ENCODE results near the gene EVC2.
A peak's percentile ranks its signal among the peaks of the same experiment; 100 is the strongest.

Gene EVC2

GRCh38 chr4:5710065-5710960, 2.0 kb upstream of the EVC2 start:
- Histone ChIP-seq H3K4me2 (ENCODE audit: low read length) (peak overlapping the region; percentile 100), H4K20me1 (ENCODE audit: insufficient read depth, low read length) (peaks cover 3% of the 10 kb centered on the region; the same call in 1 of the 2 replicates), H3K79me2 (ENCODE audit: low read length) (peaks cover 27% of the 10 kb centered on the region), H3K9me3 (ENCODE audit: insufficient read depth, low read length) (peaks cover 4% of the 10 kb centered on the region; the same call in 1 of the 2 replicates), H3K9ac (ENCODE audit: low read length) (peak overlapping the region; percentile 87), H2AFZ (ENCODE audit: low read depth, low read length) (peak overlapping the region; percentile 100), H3K36me3 (replicated peaks; ENCODE audit: low read depth, low read length) (peaks cover 6% of the 10 kb centered on the region), H3K27me3 (ENCODE audit: low read depth, low read length) (no peaks in the 10 kb centered on the region), H3K27ac (ENCODE audit: low read length) (peak overlapping the region; percentile 31), H3K4me3 (ENCODE audit: low read length) (peak overlapping the region; percentile 93), H3K4me1 (ENCODE audit: low read length) (peaks cover 44% of the 10 kb centered on the region)
- peak; percentile 39 for TF ChIP-seq CTCF (IDR thresholded peaks at IDR 0.05; ENCODE audit: low read depth, low read length)
- no peak for TF ChIP-seq EZH2phosphoT487 (IDR thresholded peaks at IDR 0.05; ENCODE audit: low read depth)

GRCh38 chr4:5709207-5709575, 832 bp upstream of the EVC2 start:
- H3K4me2 ChIP-seq (ENCODE audit: low read length) = peak overlapping the region; percentile 96
- H3K36me3 ChIP-seq (replicated peaks; ENCODE audit: low read depth, low read length) = peaks cover 6% of the 10 kb centered on the region
- H3K9me3 ChIP-seq (ENCODE audit: insufficient read depth, low read length) = no peaks in the 10 kb centered on the region
- peak overlapping the region; percentile 82 for H3K4me3 ChIP-seq (ENCODE audit: low read length)
- peak overlapping the region; percentile 89 for H3K9ac ChIP-seq (ENCODE audit: low read length)
- no peaks in the 10 kb centered on the region for H3K27me3 ChIP-seq (ENCODE audit: low read depth, low read length)
- no peak overlapping the region for H3K27ac ChIP-seq (ENCODE audit: low read length)
- H4K20me1 ChIP-seq (ENCODE audit: insufficient read depth, low read length) = peaks cover 6% of the 10 kb centered on the region; the same call in 1 of the 2 replicates
- TF ChIP-seq EZH2phosphoT487 (IDR thresholded peaks at IDR 0.05; ENCODE audit: low read depth) (no peak), CTCF (IDR thresholded peaks at IDR 0.05; ENCODE audit: low read depth, low read length) (0 out of 2 replicates have a peak, but pooled peaks have one; percentile 10)
- peak overlapping the region; percentile 94; the same call in 1 of the 2 replicates for H2AFZ ChIP-seq (ENCODE audit: low read depth, low read length)
- H3K4me1 ChIP-seq (ENCODE audit: low read length) = peaks cover 44% of the 10 kb centered on the region
- peaks cover 27% of the 10 kb centered on the region for H3K79me2 ChIP-seq (ENCODE audit: low read length)

GRCh38 chr4:5707778-5708448, 446 bp downstream of the EVC2 start:
- Histone ChIP-seq H3K36me3 (replicated peaks; ENCODE audit: low read depth, low read length) (peaks cover 14% of the 10 kb centered on the region), H4K20me1 (ENCODE audit: insufficient read depth, low read length) (peaks cover 10% of the 10 kb centered on the region), H3K27ac (ENCODE audit: low read length) (no peak overlapping the region), H3K9me3 (ENCODE audit: insufficient read depth, low read length) (no peaks in the 10 kb centered on the region), H3K4me1 (ENCODE audit: low read length) (peaks cover 44% of the 10 kb centered on the region), H3K27me3 (ENCODE audit: low read depth, low read length) (no peaks in the 10 kb centered on the region), H2AFZ (ENCODE audit: low read depth, low read length) (peak overlapping the region; percentile 94), H3K4me3 (ENCODE audit: low read length) (peak overlapping the region; percentile 82), H3K4me2 (ENCODE audit: low read length) (peak overlapping the region; percentile 96), H3K79me2 (ENCODE audit: low read length) (peaks cover 24% of the 10 kb centered on the region), H3K9ac (ENCODE audit: low read length) (peak overlapping the region; percentile 89)
- TF ChIP-seq EZH2phosphoT487 (IDR thresholded peaks at IDR 0.05; ENCODE audit: low read depth) (no peak), CTCF (IDR thresholded peaks at IDR 0.05; ENCODE audit: low read depth, low read length) (peak; percentile 12; the same call in 1 of the 2 replicates)

GRCh38 chr4:5707366-5707765, 993 bp downstream of the EVC2 start:
- H3K4me3 ChIP-seq (ENCODE audit: low read length) = peak overlapping the region; percentile 82
- peaks cover 41% of the 10 kb centered on the region for H3K4me1 ChIP-seq (ENCODE audit: low read length)
- H3K79me2 ChIP-seq (ENCODE audit: low read length) = peaks cover 20% of the 10 kb centered on the region
- H2AFZ ChIP-seq (ENCODE audit: low read depth, low read length) = peak overlapping the region; percentile 94; the same call in 1 of the 2 replicates
- TF ChIP-seq CTCF (IDR thresholded peaks at IDR 0.05; ENCODE audit: low read depth, low read length) = no peak
- no peak for TF ChIP-seq EZH2phosphoT487 (IDR thresholded peaks at IDR 0.05; ENCODE audit: low read depth)
- peak overlapping the region; percentile 89 for H3K9ac ChIP-seq (ENCODE audit: low read length)
- no peaks in the 10 kb centered on the region for H3K9me3 ChIP-seq (ENCODE audit: insufficient read depth, low read length)
- H3K27me3 ChIP-seq (ENCODE audit: low read depth, low read length) = no peaks in the 10 kb centered on the region
- no peak overlapping the region for H3K27ac ChIP-seq (ENCODE audit: low read length)
- peak overlapping the region; percentile 96 for H3K4me2 ChIP-seq (ENCODE audit: low read length)
- H4K20me1 ChIP-seq (ENCODE audit: insufficient read depth, low read length) = peaks cover 10% of the 10 kb centered on the region
- peaks cover 18% of the 10 kb centered on the region for H3K36me3 ChIP-seq (replicated peaks; ENCODE audit: low read depth, low read length)

Measured in OCI-LY3 (cell line).